ENCODE results near the gene BCL11A.

Gene BCL11A

GRCh38 chr2:60484133-60484645 lies 69.3 kb downstream of the BCL11A start:
- peak; percentile 30 for DNase-seq (ENCODE audit: low read depth)

DNA sequence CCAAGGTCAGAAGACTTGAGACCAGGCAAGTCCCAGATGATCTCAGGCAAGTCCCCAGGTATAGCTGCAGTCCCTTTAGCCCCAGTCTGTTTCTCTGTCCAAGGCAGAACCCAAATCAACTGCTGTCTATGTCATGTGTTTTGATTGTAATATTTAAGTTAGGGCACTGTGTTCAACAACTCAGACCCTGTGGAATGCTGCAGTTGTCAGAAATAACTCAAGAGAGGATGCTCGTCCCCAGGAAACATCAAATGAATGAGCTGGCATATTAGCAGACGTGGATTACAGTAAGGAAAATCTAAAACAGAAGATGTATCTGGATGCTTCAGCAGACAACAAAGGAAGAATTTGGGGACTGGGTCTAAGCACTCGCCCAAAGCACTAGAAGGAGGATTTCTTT lies 70.1 kb downstream of the BCL11A start:
- DNase-seq (ENCODE audit: low read depth): peak; percentile 44

- DNase-seq (ENCODE audit: low read depth): no peak
Observed at GRCh38 chr2:60482222-60482621, 71.2 kb downstream of the BCL11A start.

GRCh38 chr2:60481257-60481656 lies 72.2 kb downstream of the BCL11A start:
- no peak for DNase-seq (ENCODE audit: low read depth)

GRCh38 chr2:60480089-60480773 lies 73.2 kb downstream of the BCL11A start:
- no peak for DNase-seq (ENCODE audit: low read depth)

- no peak for DNase-seq (ENCODE audit: low read depth)
Observed at GRCh38 chr2:60479226-60480088, 74.0 kb downstream of the BCL11A start.

GRCh38 chr2:60478660-60479059 lies 74.8 kb downstream of the BCL11A start:
- no peak for DNase-seq (ENCODE audit: low read depth)

DNA sequence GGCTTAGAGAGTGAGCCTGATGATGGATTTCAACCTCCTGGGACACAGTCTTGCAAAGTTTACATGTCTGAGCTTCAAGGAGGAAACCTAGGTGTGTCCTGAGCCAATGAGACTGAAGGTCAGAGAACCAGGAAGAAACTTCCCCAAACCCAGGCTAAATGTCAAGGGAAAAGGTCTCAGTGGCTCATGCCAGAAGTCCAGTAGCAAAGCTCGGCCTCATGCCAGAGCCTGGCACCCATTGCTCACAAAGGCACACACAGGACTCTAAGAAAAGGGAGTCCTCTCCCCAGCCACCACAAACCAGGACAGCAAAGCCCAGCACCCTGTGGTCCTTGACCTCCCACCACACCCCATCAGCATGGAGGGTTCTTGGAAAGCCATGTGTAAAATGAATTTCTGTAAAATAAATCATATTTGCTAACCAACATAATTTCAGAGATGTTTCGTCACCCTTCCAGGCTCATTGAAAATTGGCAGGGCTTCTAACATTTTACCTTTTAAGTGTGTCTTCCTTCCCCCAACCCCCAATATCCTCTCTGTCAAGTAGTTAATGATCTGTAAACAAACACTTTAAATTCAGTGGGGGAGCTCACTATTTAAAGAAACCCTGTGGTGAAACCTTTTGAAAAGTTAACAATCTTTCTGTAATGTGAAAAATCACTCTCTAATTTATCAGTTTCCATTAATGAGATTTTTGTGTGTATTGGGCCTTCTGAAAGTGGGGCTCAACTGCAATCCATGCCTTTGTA lies 77.1 kb downstream of the BCL11A start:
- DNase-seq (ENCODE audit: low read depth): no peak

- no peak for DNase-seq (ENCODE audit: low read depth)
Observed at GRCh38 chr2:60475123-60475830, 78.2 kb downstream of the BCL11A start.

GRCh38 chr2:60474301-60474700 lies 79.2 kb downstream of the BCL11A start:
- DNase-seq (ENCODE audit: low read depth): no peak

DNA sequence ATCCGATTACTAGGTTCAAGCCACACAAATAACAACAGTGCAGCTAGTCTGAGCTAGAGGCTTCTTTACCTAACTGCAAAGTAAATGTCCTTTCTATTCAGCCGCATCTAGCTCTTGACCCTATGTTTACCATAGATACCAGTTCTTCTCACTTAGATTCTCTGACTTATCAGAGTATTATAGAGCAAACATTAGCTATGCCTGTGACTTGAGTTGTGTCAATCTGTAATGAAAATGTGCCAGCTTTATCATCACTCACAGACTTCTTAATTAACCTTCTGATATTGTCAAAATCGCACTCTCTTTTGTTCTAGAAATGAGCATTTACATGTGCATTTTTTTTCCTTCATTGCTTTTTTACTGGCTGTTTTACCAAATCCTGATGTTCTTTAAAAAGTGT lies 79.9 kb downstream of the BCL11A start:
- no peak for DNase-seq (ENCODE audit: low read depth)

DNA sequence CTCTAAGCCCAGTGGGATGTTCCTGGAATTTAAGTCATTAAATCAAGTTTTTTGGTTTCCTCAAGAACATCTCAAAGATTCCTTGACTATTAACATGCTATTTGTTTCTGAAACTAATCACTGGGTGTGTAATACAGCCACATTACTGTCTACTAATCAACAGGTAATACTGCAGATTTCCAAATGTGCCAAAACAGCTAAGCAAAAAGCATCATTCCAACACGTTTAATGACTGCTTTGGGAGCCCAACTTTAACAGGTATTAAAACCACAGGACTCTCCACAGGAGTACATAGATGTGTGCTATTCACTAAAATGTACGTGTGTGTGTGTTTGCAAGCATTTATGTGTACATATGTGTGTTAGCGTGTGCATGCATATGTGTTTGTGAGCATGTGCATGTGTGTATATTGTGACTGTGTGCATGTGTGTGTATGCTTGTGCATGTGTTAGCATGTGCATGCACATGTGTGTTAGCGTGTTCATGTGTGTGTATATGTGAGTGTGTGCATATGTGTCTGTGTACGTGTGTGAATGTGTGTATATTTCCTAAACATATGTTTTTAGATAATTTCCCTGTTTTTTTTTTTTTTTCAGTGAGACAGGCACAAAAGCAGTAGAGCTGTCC lies 80.7 kb downstream of the BCL11A start:
- DNase-seq (ENCODE audit: low read depth): no peak

DNA sequence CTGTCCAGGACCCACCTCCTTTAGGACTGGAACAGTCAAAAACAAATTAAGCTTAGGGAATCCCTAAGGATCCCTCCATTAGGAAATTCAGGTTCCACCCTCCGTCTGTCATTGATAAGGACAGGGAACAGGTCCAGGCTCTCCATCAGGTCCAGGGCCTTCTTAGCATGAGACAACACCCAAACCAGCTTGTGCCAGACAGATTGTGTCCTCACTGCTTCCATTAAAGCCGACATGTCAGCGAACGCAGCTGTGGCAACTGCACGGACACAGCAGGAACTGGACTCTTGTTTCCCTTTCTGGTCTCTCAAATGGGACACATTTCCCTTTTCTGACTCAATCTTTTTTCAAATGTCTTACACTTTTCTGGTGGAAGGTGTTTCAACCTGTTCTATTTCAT lies 81.4 kb downstream of the BCL11A start:
- no peak for DNase-seq (ENCODE audit: low read depth)

DNA sequence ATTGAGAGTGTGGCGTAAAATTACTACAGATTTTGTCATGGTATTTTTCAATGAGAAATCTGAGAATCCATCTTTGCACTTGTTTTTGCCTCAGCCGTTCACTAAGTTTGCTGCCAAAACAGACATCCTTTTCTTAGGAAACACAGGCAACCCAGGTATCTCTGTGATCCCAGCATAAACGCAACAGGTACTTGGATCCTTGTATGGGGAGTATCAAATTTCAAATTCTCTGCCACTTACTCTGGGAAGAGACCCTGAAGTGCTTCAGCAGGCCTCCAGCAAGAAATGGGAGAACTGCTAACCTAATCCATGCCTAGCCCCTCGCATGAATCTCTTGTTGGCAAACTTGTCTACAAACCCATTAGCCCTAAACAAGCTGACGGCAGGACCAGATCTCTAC lies 83.1 kb downstream of the BCL11A start:
- DNase-seq (ENCODE audit: low read depth): no peak

GRCh38 chr2:60469536-60470317 lies 83.7 kb downstream of the BCL11A start:
- no peak for DNase-seq (ENCODE audit: low read depth)

DNA sequence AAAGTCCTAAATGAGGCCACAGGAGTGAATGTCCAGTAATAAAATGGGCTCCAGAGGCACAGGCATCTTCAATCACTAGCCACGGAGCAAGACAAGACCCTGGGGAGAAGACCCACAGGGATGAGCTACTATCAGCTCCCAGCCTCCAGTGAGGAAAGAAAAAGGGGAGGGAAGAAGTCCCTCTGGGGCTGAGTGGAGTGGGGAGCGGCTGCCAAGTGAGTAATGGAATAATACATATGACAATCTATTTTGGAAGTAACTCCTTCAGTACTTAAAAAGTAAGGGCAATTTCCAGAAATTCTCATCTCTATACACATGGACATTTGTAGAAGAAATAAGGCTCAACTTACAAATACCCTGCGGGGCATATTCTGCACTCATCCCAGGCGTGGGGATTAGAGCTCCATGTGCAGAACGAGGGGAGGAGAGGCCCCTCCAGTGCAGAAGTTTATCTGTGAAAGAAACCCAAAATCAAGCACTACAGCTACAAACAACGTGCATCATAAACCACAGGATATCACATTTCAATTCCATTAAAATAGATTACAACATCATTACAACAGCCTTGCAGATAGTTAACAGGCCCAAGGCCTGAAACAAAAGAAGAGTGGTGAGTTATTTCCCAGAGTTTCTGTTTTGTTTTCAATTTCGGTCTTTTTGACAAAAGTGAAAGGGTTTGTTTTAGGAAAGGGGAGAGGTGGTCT lies 84.9 kb downstream of the BCL11A start:
- DNase-seq (ENCODE audit: low read depth): no peak

GRCh38 chr2:60466161-60466702 lies 87.2 kb downstream of the BCL11A start:
- DNase-seq (ENCODE audit: low read depth): no peak

DNA sequence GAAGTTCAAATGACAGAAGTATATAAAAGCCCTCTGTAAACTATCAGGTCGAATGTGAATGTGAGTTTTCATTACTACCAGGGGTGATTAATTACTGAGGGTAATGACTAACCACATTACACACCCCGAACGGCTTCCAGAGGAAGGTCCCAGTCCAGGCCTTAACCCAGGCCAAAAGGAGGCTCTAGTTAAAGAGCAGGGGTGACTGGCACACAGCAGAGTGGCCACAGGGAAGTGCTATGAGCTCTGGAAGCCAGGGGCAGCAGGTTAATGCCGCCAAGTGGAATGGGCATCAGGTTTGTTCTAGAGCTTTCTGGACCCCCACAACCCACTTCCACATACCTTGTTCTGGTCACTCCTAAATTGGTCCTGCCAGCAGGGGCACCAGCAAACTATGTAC lies 87.7 kb downstream of the BCL11A start:
- DNase-seq (ENCODE audit: low read depth): no peak

DNA sequence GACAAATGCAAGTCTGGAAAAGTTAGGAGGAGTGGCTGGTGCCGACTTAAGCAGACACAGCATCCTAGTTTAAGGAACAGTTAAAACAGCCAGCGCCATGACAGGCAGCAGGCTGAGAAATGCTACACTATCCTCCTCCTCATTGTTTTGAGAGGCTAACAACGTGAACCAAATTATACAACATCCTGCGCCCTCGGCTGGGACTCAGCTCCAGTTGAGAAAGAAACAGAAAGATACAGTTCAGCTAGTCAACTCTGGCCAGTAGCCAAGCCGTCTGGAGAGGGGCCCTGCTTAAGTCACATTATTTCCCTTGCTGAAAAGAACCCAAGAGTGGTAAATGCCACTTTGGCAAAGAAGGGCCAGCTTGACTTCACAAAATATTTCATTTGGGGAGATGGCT lies 90.2 kb downstream of the BCL11A start:
- DNase-seq (ENCODE audit: low read depth): no peak
